OCI-LY3 (cell line): Measurements from ENCODE around the gene RETN.

ENCODE experiments used
- EZH2phosphoT487 ChIP-seq: fragments of 200-600 bp; shearing (Covaris generic); IDR thresholded peaks from 2 replicates; pipeline ENCODE4 v1.6.1; 2018; ENCODE audit warnings: antibody characterized with exemption, mixed run types, low read depth
- TF ChIP-seq, protein P1 (sequence below): fragments of 200-600, 300-600 bp; sonication (generic); IDR thresholded peaks from 2 replicates; pipeline ENCODE4 v1.5.1; 2014; ENCODE audit warnings: antibody characterized with exemption, low read length, low read depth

DNA sequence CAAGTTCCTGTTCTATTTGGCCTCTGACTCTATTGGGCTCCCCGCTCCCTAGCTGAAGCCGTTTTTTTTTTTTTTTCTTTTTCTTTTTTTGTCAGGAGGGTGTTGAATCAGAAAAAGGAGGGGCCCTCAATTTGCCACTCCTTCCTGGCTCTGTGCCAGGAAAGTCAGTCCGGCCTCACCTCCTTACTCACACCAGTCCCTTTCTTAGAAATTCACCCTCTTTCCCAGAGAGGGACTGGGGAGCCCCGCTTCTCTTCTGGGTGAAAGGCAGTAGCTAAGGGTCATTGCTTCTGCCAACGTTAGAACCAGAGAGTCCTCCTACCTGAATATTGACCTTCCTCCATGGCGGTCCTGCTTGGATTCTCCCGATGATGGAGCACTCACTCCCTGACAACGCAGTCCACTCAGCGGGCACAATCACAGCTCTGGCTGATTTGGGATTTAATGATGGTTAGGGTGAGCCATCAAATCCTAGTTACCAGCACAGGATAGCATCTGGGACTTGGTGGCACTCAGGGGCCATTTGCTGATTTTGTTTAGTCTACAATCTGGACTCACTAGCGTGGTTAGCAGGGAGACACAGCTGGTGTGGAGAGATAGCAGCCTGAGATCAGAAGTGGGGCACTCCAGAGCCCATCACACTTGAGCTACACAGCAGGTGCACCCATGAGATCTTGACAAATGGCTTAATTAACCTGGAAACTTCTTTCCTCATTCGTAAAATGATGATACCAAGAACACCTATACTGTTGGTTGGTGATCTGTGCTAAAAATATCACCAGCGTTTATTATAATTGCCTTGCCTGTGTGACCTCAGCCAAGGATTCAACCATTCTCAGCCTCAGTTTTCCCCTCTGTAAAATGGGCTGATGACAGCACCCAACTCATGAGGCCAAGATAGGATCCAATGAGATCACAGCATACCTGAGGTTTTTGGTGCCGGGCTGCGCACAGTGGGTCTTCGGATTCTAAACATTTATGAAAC is 30.9 kb downstream of the RETN start:
- TF ChIP-seq, protein P1, sequence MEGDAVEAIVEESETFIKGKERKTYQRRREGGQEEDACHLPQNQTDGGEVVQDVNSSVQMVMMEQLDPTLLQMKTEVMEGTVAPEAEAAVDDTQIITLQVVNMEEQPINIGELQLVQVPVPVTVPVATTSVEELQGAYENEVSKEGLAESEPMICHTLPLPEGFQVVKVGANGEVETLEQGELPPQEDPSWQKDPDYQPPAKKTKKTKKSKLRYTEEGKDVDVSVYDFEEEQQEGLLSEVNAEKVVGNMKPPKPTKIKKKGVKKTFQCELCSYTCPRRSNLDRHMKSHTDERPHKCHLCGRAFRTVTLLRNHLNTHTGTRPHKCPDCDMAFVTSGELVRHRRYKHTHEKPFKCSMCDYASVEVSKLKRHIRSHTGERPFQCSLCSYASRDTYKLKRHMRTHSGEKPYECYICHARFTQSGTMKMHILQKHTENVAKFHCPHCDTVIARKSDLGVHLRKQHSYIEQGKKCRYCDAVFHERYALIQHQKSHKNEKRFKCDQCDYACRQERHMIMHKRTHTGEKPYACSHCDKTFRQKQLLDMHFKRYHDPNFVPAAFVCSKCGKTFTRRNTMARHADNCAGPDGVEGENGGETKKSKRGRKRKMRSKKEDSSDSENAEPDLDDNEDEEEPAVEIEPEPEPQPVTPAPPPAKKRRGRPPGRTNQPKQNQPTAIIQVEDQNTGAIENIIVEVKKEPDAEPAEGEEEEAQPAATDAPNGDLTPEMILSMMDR, result no peak
- 0 out of 2 replicates have a peak, but pooled peaks have one; percentile 9 for TF ChIP-seq EZH2phosphoT487
